GM18499 (cell line): ENCODE results near the gene MUC6.

Experiments
- ATAC-seq: cut with Tn5 transposase; IDR thresholded peaks from one replicate; pipeline ENCODE4 v1.9.1; 2021; ENCODE audit warnings: moderate number of reproducible peaks; ENCODE audit not compliant: insufficient read depth, unreplicated experiment

Gene MUC6

DNA sequence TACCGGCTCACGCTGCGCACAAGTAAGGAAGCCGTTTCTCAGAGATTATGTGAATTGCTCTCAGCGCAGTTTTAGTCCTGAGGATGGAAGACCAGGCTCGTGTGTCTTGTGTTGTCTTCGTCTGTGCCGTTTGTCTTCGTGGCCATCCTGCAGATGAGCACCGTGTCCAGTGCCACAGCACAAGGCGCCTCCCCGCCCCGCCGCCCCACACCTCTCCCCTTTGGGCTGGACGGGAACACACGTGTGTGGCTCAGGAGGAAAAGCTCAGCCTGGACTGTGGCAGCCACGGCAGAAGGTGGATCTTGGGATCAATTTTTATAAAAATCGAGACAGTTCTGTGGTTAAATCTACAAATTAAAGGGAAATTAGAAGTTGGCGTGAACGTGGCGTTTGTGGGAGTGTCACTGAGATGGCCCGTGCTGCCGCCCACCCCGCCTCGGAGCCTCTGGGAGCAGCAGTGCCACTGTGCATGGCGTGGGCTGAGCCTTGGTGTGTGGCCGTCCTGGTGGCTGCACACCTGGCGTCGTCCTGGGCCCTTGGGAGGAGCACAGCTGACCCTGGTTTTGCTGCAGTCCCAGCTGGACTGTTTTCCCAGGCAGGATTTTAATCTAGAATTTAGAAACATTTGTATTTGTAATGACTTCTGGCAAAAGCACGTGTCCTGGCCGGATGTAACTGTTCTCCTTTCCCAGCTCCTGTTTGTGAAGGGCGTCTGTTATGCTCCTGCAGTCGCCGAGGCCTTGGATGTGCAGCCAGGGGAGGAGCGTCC lies 25.8 kb downstream of the MUC6 start:
- ATAC-seq, result no peak

DNA sequence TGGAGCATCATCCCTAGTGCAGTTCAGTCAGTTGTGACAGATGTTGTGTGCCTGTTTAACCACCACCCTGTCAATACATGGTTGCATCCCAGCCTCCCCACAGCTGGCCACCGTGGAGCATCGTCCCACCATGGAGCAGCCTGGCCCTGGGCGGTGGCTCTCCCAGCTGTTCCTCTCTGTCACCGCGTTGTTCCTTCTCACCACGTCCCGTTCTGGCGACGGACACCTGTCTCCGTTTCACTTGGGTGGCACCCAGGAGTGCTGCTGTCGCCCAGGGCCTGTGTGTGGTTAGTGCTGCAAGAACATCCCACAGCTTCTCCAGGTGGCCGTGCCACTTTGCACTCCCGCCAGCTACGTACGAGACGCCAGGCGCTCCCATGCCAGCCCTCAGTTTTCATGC lies 26.5 kb downstream of the MUC6 start:
- ATAC-seq, result no peak

- no peak for ATAC-seq
These were observed 27.1 kb downstream of the MUC6 start for GRCh38 chr11:1009371-1009770.

DNA sequence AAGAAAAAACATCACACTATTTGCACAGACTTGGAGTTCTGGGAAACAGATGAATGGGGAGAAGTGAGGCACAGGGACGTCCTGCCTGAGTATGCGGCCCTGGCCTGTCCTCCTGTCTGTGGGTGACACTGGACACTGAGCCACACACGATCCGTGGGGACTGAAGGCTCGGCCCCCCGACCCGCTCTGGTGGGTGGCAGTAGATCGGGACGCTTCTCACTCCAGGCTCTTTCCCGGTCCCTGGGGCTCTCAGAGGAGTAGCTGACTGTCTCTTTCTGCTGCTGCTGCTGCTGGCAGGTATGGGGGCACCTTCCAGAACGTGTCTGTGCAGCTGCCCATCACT lies 27.7 kb downstream of the MUC6 start:
- ATAC-seq, result no peak

- ATAC-seq, result no peak
These were observed 28.3 kb downstream of the MUC6 start for GRCh38 chr11:1008001-1008802.

DNA sequence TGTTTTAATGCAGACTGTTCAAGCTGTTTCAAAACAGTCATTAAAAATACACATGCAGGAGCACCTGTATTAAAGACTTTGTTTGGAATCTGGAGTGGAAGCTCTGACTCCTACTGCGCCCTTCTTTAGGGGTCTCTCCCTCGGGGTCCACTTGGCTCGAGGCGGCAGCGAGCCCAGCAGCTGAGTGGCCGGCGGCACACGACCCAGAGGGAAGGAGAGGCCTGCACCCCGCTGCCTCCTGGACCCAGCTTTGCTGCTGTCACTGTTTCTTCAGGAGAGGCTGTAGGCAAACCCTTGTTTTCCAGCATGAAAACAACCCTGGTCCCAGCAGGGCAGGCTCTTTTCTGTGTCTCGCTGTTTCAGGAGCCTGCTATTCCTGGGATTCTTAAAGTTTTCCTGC lies 29.2 kb downstream of the MUC6 start:
- ATAC-seq, result no peak

GRCh38 chr11:1006762-1007161 lies 29.8 kb downstream of the MUC6 start:
- no peak for ATAC-seq

DNA sequence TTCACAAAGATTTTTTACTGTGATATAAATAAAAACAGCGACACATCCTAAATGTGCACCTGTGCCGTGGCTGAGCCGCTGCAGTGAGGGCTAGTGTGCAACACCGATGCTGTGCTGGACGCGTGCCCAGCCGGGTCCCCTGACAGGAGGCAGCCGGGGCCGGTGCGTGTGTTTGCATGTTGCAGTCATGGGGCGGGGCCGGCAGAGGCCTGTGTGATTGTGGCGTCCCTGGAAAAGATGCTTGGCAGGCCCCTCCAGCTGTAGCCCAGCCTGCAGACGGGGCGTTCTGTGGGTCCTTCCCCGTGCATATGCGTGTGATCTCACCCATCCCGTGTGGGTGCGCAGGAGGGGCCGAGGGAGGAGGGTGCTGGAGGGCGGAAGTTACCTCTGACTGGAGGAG lies 30.6 kb downstream of the MUC6 start:
- no peak for ATAC-seq

DNA sequence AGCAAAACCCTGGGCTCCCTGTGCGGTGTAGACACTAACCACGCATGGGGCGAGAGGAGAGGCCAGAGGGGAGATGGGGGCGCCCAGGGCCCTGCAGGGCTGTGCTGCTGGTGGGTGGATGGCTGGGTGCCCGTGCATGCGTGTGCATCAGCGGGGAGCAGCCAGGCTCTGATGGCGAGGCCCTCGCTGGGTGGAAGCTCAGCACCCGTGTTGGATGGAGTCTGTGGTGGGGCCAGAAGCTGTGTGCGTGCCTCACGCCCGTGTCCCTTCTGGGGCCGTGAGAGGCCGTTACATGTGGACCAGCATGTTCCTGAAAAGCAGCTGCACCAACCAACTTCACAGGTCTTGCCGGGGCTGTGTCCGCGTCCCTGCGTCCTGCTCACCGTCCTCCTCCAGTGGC lies 33.4 kb downstream of the MUC6 start:
- no peak for ATAC-seq

- ATAC-seq, result no peak
These were observed 34.0 kb downstream of the MUC6 start for GRCh38 chr11:1002406-1002984.

DNA sequence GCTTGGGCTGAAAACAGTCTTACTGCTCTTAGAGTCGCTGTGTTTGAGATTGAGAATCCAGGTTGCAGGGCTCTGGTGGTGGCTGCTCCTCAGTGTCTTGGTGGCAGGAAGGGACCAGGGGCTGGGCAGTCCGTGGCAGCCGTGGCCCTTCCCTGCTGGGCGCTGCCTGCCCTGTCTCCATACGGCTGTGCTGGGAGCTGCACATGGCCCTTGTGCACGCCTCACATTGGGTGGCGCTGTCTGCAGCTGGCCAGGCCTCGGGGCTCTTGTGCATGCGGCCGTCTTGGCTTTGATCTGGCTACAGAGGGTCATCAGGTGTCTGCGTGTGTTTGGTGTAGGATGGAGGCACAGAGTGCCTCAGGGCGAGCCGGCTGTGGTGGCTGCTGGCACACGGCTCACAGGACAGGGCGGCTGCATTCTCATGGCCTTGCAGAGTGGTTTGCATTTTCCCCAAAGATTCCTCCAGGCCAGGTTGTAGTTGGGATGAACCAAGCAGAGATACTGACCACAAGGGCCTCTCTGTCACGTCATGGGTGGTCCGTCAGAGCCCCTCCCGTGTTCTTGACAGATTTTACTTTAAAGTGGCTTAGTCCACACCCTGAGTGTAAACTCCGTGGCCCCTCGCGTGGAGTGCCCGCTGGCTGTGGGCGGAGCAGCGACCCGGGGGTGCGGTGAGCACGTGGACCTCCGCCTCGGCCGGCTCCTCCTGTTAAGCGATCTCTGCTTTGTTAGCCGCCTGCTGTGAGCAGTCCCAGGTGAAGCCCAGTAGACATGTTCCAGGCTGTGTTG lies 34.7 kb downstream of the MUC6 start:
- ATAC-seq, result no peak

GRCh38 chr11:1000357-1001278 lies 35.9 kb downstream of the MUC6 start:
- ATAC-seq, result no peak

DNA sequence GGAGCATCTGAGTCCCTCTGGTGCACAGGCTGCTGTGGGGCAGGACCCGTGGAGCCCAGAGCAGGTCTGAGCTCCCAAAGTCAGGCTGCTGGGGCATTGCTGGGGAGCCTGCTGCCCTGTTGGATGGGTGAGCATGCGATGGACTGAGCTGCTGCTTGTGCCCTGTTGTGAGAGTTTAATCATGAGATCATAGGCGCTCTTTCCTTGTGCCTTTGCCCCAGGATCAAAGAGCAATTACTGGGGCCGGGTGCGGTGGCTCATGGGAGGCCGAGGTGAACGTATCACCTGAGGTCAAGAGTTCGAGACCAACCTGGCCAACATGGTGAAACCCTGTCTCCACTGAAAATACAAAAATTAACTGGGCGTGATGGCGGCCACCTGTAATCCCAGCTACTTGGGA lies 37.5 kb downstream of the MUC6 start:
- ATAC-seq, result no peak

DNA sequence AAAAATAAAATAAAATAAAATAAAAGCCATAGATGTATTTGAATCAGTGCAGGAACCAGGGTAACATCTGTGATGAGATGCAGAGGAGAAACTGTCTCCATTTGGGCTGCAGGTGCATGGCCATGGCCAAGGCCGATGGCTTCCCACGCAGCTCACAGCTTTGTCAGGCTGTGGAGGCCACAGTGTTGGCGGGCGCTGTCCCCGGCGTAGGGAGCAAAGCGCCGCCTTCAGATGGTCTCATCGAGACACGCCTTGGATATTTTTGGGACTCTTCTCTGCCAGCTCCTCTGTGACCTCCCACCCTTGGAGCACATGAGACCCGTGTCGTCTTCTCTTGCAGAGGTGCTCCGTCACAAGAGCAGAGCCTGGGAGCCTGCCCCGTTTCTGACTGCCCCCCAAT lies 38.6 kb downstream of the MUC6 start:
- no peak for ATAC-seq

- no peak for ATAC-seq
These were observed 39.8 kb downstream of the MUC6 start for GRCh38 chr11:996681-997080.

- no peak for ATAC-seq
These were observed 40.6 kb downstream of the MUC6 start for GRCh38 chr11:995752-996420.

DNA sequence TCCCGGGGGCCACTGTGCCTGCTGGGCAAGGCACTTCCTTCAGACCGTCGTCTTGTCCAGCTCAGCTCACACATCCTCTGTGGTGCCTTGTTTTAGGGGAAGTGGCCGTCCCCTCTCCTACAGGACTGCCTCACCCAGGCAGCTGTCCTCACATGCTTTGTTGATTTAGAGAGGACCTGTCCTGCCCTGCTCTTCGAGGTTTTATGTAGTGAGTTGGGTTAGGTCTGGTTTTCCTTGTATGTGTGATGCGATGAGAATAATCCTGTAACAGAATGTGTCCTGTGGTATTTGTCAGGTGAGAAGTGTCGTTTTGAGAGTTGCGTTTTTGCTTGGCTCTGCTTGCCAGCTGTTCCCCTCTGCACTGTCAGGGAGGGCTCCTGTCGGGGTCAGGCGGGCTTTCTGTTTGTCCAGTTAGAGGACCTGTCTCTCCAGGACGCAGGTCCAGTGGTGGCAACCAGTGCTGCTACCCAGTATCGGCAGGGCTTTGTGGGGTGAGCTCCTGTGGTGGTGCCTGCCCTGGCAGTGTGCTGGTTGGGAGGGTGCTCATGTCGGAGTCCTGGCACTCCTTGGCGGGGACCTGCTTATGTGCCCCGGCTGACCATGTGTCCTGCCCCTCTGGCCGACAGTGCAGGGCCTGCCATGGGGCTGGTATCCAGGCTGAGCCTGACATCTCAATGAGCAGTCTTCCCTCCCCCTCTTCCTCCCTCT lies 41.3 kb downstream of the MUC6 start:
- ATAC-seq, result no peak

DNA sequence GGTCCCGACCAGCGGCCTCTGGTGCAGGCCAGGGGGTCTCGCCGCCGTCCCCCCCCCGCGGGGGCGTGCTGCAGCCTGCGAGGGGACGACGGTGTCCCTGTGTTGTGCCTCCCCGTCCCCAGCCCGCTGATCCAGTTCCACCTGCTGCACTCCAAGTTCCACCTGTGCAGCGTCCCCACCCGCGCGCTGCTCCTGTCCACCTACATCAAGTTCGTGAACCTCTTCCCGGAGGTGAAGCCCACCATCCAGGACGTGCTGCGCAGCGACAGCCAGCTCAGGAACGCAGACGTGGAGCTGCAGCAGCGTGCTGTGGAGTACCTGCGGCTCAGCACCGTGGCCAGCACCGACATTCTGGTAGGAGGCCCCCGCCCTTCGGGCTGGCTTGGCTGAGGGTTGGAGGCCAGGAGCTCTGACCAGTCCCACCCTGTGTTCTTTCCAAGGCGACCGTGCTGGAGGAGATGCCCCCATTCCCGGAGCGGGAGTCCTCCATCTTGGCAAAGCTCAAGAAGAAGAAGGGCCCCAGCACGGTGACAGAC lies 42.8 kb downstream of the MUC6 start:
- no peak for ATAC-seq
